Colonic mucosa (tissue), 4 donors: ENCODE results near the gene TNK1. TPM values are rescaled to one million over a fixed set of nuclear protein-coding genes. Genes with fewer than 3 reads are reported as not detected.
A peak's percentile ranks its signal among the peaks of the same experiment; 100 is the strongest.
"Not testable (repeated sequence)": the region's sequence is repeated elsewhere in the genome, so short reads cannot be mapped to it uniquely, and the experiment has no call there.

Source experiments
- DNase-seq: peaks from one replicate; pipeline ENCODE4 v3.0.0-alpha.2; 2020
- H3K27ac ChIP-seq: fragments of 200-600 bp; one replicate; pipeline ENCODE4 v1.8.0; 2021
- H3K27me3 ChIP-seq: fragments of 200-600 bp; one replicate; pipeline ENCODE4 v1.8.0; 2021
- H3K36me3 ChIP-seq: fragments of 200-600 bp; one replicate; pipeline ENCODE4 v1.8.0; 2021
- H3K4me1 ChIP-seq: fragments of 200-600 bp; one replicate; pipeline ENCODE4 v1.8.0; 2021; ENCODE audit warnings: mild to moderate bottlenecking
- H3K4me3 ChIP-seq: fragments of 200-600 bp; one replicate; pipeline ENCODE4 v1.8.0; 2021
- H3K9ac ChIP-seq, 2 donors: one replicate each; pipeline ENCODE4 v1.7.0; 2013; ENCODE audit warnings: control low read depth in 2 of 2, low read depth in 2 of 2, low read length in 2 of 2
- H3K9me3 ChIP-seq: fragments of 200-600 bp; one replicate; pipeline ENCODE4 v1.8.0; 2021
- CTCF ChIP-seq: fragments of 200-600 bp; IDR thresholded peaks from one replicate; pipeline ENCODE4 v1.8.0; 2022; ENCODE audit warnings: antibody characterized with exemption, mild to moderate bottlenecking
- intact Hi-C: fragments of 100-400 bp; cut with DNase I; formaldehyde crosslinking; loops from one replicate; pipeline ENCODE4 v1.14.1; 2022
- total RNA-seq, 2 donors: library from RNA; stranded (reverse); fragmentation: NEBNext Ultra II Directional in 1 of 2; extraction: Animal tissue kit (Norgen Biotek cat#: 25700) in 1 of 2; gene quantifications; one replicate each; pipeline ENCODE4 v1.2.1, GENCODE V29; 2021
- donor health status: healthy.
- donor health status: DM: no; HTN: no; CAD: no.
- donor health status: DM: no; HTN: no; CAD: no.

The TNK1 gene
- 10 to 100 TPM; 18.0 to 22.6 TPM for total RNA-seq

- Histone ChIP-seq H3K4me3 (peak within 1 kb of the TSS; percentile 61), H3K27ac (peak within 1 kb of the TSS; percentile 67), H3K36me3 (no peaks in the 10 kb centered on the region), H3K27me3 (no peaks in the 10 kb centered on the region), H3K4me1 (no peaks in the 10 kb centered on the region), H3K9ac (peak within 1 kb of the TSS; percentile 77 to 93), H3K9me3 (no peaks in the 10 kb centered on the region)
- peak; percentile 90 for DNase-seq
- intact Hi-C loops: no loop called here
- no peak for TF ChIP-seq CTCF
Measured at GRCh38 chr17:7380855-7381683, at the start of gene TNK1. Gene TNK1, plus strand, starts transcription at chr17:7381089. Its CDS starts 1,838 bp downstream, at chr17:7382927.

GRCh38 chr17:7332111-7332510 is 48.8 kb upstream of the TNK1 start:
- Histone ChIP-seq H3K27me3 (no peaks in the 10 kb centered on the region), H3K9me3 (no peaks in the 10 kb centered on the region)

GRCh38 chr17:7332600-7333069 is 48.3 kb upstream of the TNK1 start:
- H3K36me3 ChIP-seq, DNase-seq, H3K9me3 ChIP-seq, H3K27me3 ChIP-seq, intact Hi-C loops, H3K27ac ChIP-seq, H3K4me1 ChIP-seq, H3K4me3 ChIP-seq, H3K9ac ChIP-seq: not testable (repeated sequence)

More at GRCh38 chr17:7332111-7332510, 48.8 kb upstream of the TNK1 start:
- Histone ChIP-seq H3K4me1 (peaks cover 10% of the 10 kb centered on the region), H3K9ac (no peak overlapping the region), H3K27ac (no peak overlapping the region), H3K36me3 (no peaks in the 10 kb centered on the region), H3K4me3 (no peak overlapping the region)
- no peak for TF ChIP-seq CTCF
- DNase-seq: no peak
- intact Hi-C loops: no loop called here

GRCh38 chr17:7334938-7335538 is 45.9 kb upstream of the TNK1 start:
- Histone ChIP-seq H3K27me3 (no peaks in the 10 kb centered on the region), H3K27ac (no peak overlapping the region), H3K9ac (no peak overlapping the region), H3K4me1 (no peaks in the 10 kb centered on the region), H3K9me3 (no peaks in the 10 kb centered on the region), H3K4me3 (no peak overlapping the region), H3K36me3 (no peaks in the 10 kb centered on the region)
- TF ChIP-seq CTCF: no peak
- DNase-seq: no peak
- intact Hi-C loops: no loop called here

- H3K4me3 ChIP-seq, intact Hi-C loops, H3K36me3 ChIP-seq, H3K27me3 ChIP-seq, H3K27ac ChIP-seq, DNase-seq, H3K9ac ChIP-seq, H3K4me1 ChIP-seq, H3K9me3 ChIP-seq: not testable (repeated sequence)
Measured at GRCh38 chr17:7335765-7336164, 45.1 kb upstream of the TNK1 start.

GRCh38 chr17:7336240-7337175 is 44.4 kb upstream of the TNK1 start, which contains the start of gene ACAP1:
Gene ACAP1, plus strand, starts transcription at chr17:7336529. Its CDS starts 206 bp downstream, at chr17:7336735.
- peak within 1 kb of the TSS; percentile 24 for H3K27ac ChIP-seq
- H3K9me3 ChIP-seq: no peaks in the 10 kb centered on the region
- peak within 1 kb of the TSS; percentile 27 for H3K4me3 ChIP-seq
- H3K36me3 ChIP-seq: no peaks in the 10 kb centered on the region
- no peaks in the 10 kb centered on the region for H3K4me1 ChIP-seq
- H3K9ac ChIP-seq: peak within 1 kb of the TSS; percentile 27 to 64
- intact Hi-C loops: no loop called here
- peak; percentile 65 for DNase-seq
- no peak for TF ChIP-seq CTCF
- no peaks in the 10 kb centered on the region for H3K27me3 ChIP-seq

- DNase-seq, H3K9ac ChIP-seq, H3K36me3 ChIP-seq, intact Hi-C loops, H3K27me3 ChIP-seq, H3K4me1 ChIP-seq, H3K27ac ChIP-seq, H3K9me3 ChIP-seq: not testable (repeated sequence)
- peak overlapping the region; percentile 27 for H3K4me3 ChIP-seq
Measured at GRCh38 chr17:7337600-7337999, 43.3 kb upstream of the TNK1 start.
